GM21423 (cell line): ENCODE measurements around the gene IQGAP2.
"Not testable (repeated sequence)": the region's sequence is repeated elsewhere in the genome, so short reads cannot be mapped to it uniquely, and the experiment has no call there.

Experiments used
- ATAC-seq: cut with Tn5 transposase; IDR thresholded peaks from one replicate; pipeline ENCODE4 v1.9.1; 2021; ENCODE audit warnings: mild to moderate bottlenecking, moderate library complexity; ENCODE audit not compliant: unreplicated experiment

Gene IQGAP2

GRCh38 chr5:76497065-76497460, 94.0 kb downstream of the IQGAP2 start:
- ATAC-seq: no peak

GRCh38 chr5:76497986-76498717, 95.1 kb downstream of the IQGAP2 start:
- ATAC-seq: no peak

- no peak for ATAC-seq
These were observed 96.5 kb downstream of the IQGAP2 start for GRCh38 chr5:76499507-76500161.

GRCh38 chr5:76500633-76501393, 97.7 kb downstream of the IQGAP2 start:
- ATAC-seq: no peak

- ATAC-seq: no peak
These were observed 100.8 kb downstream of the IQGAP2 start for GRCh38 chr5:76503929-76504328.

GRCh38 chr5:76504901-76505564, 101.9 kb downstream of the IQGAP2 start:
- ATAC-seq: no peak

- ATAC-seq: no peak
These were observed 110.4 kb downstream of the IQGAP2 start for GRCh38 chr5:76513476-76513875.

GRCh38 chr5:76514292-76514691, 111.2 kb downstream of the IQGAP2 start:
- ATAC-seq: no peak

- ATAC-seq: no peak
These were observed 111.6 kb downstream of the IQGAP2 start for GRCh38 chr5:76514713-76515112.

- no peak for ATAC-seq
These were observed 114.2 kb downstream of the IQGAP2 start for GRCh38 chr5:76517334-76517733.

GRCh38 chr5:76518246-76518645, 115.2 kb downstream of the IQGAP2 start:
- ATAC-seq: not testable (repeated sequence)

- ATAC-seq: peak; percentile 62
These were observed 118.2 kb downstream of the IQGAP2 start for GRCh38 chr5:76521240-76521758.

GRCh38 chr5:76522103-76522935, 119.2 kb downstream of the IQGAP2 start:
- no peak for ATAC-seq

- no peak for ATAC-seq
These were observed 121.2 kb downstream of the IQGAP2 start for GRCh38 chr5:76524101-76524835.

- no peak for ATAC-seq
These were observed 121.8 kb downstream of the IQGAP2 start for GRCh38 chr5:76524868-76525267.

GRCh38 chr5:76525956-76526355, 122.9 kb downstream of the IQGAP2 start:
- no peak for ATAC-seq

- ATAC-seq: no peak
These were observed 124.0 kb downstream of the IQGAP2 start for GRCh38 chr5:76526950-76527583.

- no peak for ATAC-seq
These were observed 124.6 kb downstream of the IQGAP2 start for GRCh38 chr5:76527685-76528161.
